ENCODE data around the gene RRP36.

The RRP36 gene

DNA sequence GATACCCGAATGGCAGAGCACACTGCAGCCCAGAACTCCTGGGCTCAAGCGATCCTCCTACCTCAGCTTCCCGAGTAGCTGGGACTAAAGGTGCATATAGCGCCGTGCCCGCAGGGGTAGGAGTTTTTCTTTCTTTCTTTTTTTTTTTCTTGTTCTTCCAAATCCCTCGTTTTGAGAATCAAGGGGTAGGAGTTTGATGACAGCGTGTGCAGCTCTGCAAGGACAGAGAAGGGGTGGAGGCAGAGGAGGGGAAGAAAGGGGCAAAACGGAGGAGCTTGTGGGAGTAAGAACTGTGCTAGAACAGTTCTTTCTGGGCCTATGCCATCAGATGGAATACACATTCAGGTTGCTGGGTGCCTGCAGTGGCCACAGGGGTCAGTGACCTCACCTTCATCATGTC, 15.3 kb downstream of the RRP36 start:
- Histone ChIP-seq H3K36me3 (ENCODE audit: control insufficient read depth, low read length) (peaks cover 28% of the 10 kb centered on the region), H3K4me1 (ENCODE audit: control insufficient read depth, low read length) (no peaks in the 10 kb centered on the region)
- TF ChIP-seq, protein P1, sequence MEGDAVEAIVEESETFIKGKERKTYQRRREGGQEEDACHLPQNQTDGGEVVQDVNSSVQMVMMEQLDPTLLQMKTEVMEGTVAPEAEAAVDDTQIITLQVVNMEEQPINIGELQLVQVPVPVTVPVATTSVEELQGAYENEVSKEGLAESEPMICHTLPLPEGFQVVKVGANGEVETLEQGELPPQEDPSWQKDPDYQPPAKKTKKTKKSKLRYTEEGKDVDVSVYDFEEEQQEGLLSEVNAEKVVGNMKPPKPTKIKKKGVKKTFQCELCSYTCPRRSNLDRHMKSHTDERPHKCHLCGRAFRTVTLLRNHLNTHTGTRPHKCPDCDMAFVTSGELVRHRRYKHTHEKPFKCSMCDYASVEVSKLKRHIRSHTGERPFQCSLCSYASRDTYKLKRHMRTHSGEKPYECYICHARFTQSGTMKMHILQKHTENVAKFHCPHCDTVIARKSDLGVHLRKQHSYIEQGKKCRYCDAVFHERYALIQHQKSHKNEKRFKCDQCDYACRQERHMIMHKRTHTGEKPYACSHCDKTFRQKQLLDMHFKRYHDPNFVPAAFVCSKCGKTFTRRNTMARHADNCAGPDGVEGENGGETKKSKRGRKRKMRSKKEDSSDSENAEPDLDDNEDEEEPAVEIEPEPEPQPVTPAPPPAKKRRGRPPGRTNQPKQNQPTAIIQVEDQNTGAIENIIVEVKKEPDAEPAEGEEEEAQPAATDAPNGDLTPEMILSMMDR (IDR thresholded peaks at IDR 0.05; ENCODE audit: low read depth, low read length, poor library complexity, severe bottlenecking) = no peak
- TF ChIP-seq EZH2phosphoT487 (IDR thresholded peaks at IDR 0.05; ENCODE audit: borderline replicate concordance, low read length) = no peak

DNA sequence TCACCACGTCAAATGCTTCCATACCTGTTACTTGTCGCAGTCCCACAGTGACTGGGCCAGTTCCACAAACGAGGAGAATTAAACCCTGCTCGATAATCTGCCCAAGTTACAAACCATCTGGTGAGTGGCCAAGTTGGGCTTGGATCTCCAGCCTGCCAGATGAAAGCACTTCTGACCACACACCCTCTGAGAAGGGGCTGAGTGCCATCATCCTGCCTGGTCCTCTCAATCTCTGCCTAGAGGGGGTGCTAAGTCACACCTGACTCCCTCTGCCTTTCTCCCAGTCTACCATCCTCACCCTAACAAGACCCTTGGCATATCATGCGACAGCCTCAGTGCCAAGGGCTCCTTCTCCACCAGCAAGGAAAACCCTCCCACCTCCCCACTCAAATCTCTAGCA, 15.8 kb downstream of the RRP36 start:
- Histone ChIP-seq H3K79me2 (ENCODE audit: control insufficient read depth, low read length) (no peaks in the 10 kb centered on the region), H3K4me2 (ENCODE audit: low read length) (no peak overlapping the region), H3K9me2 (replicated peaks; ENCODE audit: control insufficient read depth, low read length) (no peaks in the 10 kb centered on the region), H3K36me3 (ENCODE audit: control insufficient read depth, low read length) (peaks cover 25% of the 10 kb centered on the region), H3K4me3 (ENCODE audit: low read length) (no peak overlapping the region), H3K4me1 (ENCODE audit: control insufficient read depth, low read length) (no peaks in the 10 kb centered on the region), H3K27me3 (ENCODE audit: control insufficient read depth, low read length) (no peaks in the 10 kb centered on the region), H3K9me3 (ENCODE audit: control insufficient read depth, insufficient read depth, low read length) (no peaks in the 10 kb centered on the region), H3K27ac (ENCODE audit: low read depth, low read length) (no peak overlapping the region), H3F3A (ENCODE audit: control insufficient read depth, insufficient read depth) (no peaks in the 10 kb centered on the region), H4K20me1 (ENCODE audit: control insufficient read depth, insufficient read depth, low read depth, low read length) (no peaks in the 10 kb centered on the region)
- TF ChIP-seq EZH2phosphoT487 (IDR thresholded peaks at IDR 0.05; ENCODE audit: borderline replicate concordance, low read length) = no peak
- TF ChIP-seq, protein P1 (IDR thresholded peaks at IDR 0.05; ENCODE audit: low read depth, low read length, poor library complexity, severe bottlenecking) = no peak

More for the DNA sequence above, 15.3 kb downstream of the RRP36 start:
- Histone ChIP-seq H4K20me1 (ENCODE audit: control insufficient read depth, insufficient read depth, low read depth, low read length) (no peaks in the 10 kb centered on the region), H3K4me3 (ENCODE audit: low read length) (no peak overlapping the region), H3F3A (ENCODE audit: control insufficient read depth, insufficient read depth) (no peaks in the 10 kb centered on the region), H3K27me3 (ENCODE audit: control insufficient read depth, low read length) (no peaks in the 10 kb centered on the region), H3K4me2 (ENCODE audit: low read length) (no peak overlapping the region), H3K9me3 (ENCODE audit: control insufficient read depth, insufficient read depth, low read length) (no peaks in the 10 kb centered on the region), H3K79me2 (ENCODE audit: control insufficient read depth, low read length) (no peaks in the 10 kb centered on the region), H3K9me2 (replicated peaks; ENCODE audit: control insufficient read depth, low read length) (no peaks in the 10 kb centered on the region), H3K27ac (ENCODE audit: low read depth, low read length) (no peak overlapping the region)

DNA sequence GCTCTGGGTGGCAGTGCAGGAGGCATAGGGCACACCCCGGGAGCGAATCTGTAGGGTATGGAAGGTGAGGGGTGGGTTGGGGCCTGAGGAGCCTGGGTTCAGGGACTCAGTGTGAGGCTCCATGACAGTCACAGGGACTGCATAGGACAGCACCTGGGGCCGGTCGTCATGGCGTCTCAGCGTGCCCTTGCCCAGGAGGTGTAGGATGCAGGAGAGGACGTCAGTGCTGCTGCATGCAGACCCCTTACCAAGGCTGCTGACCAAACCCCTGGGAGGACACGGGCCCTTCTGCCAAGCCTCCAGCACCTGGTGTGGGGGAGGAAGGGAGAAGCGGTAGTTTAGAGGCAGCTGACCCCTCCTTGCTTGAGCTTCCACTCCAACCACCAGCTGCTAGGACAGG, 16.3 kb downstream of the RRP36 start:
- H3K36me3 ChIP-seq (ENCODE audit: control insufficient read depth, low read length) = peaks cover 25% of the 10 kb centered on the region
- H3K27me3 ChIP-seq (ENCODE audit: control insufficient read depth, low read length) = no peaks in the 10 kb centered on the region

More for the DNA sequence above, 16.3 kb downstream of the RRP36 start:
- H3K79me2 ChIP-seq (ENCODE audit: control insufficient read depth, low read length) = no peaks in the 10 kb centered on the region
- no peak overlapping the region for H3K4me3 ChIP-seq (ENCODE audit: low read length)
- no peaks in the 10 kb centered on the region for H3K9me2 ChIP-seq (replicated peaks; ENCODE audit: control insufficient read depth, low read length)
- no peaks in the 10 kb centered on the region for H4K20me1 ChIP-seq (ENCODE audit: control insufficient read depth, insufficient read depth, low read depth, low read length)
- no peaks in the 10 kb centered on the region for H3F3A ChIP-seq (ENCODE audit: control insufficient read depth, insufficient read depth)
- TF ChIP-seq, protein P1 (IDR thresholded peaks at IDR 0.05; ENCODE audit: low read depth, low read length, poor library complexity, severe bottlenecking) = no peak
- TF ChIP-seq EZH2phosphoT487 (IDR thresholded peaks at IDR 0.05; ENCODE audit: borderline replicate concordance, low read length) = no peak
- H3K27ac ChIP-seq (ENCODE audit: low read depth, low read length) = no peak overlapping the region
- no peak overlapping the region for H3K4me2 ChIP-seq (ENCODE audit: low read length)
- H3K4me1 ChIP-seq (ENCODE audit: control insufficient read depth, low read length) = no peaks in the 10 kb centered on the region
- H3K9me3 ChIP-seq (ENCODE audit: control insufficient read depth, insufficient read depth, low read length) = no peaks in the 10 kb centered on the region

Data from DOHH2 (cell line).